ENCODE results near the gene KCNMB2.
"Not testable (repeated sequence)": the region's sequence is repeated elsewhere in the genome, so short reads cannot be mapped to it uniquely, and the experiment has no call there.

KCNMB2 gene

DNA sequence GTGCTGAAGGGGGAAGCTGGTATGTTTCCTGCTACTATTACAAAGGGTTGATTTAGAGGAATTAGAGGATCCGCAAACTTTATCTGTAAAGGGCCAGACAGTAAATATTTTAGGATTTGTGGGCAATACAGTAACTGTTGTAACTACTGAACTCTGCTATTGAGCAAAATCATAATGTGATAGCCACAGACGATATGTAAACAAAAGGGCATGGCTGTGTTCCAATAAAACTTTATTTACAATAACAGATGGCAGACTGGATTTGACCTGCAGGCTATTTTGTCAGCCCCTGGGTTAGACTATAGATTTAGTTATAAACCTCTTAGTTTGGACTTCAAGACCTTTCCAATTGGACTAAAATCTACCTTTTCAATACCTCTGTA, 27.8 kb upstream of the KCNMB2 start:
- TF ChIP-seq, protein P1, sequence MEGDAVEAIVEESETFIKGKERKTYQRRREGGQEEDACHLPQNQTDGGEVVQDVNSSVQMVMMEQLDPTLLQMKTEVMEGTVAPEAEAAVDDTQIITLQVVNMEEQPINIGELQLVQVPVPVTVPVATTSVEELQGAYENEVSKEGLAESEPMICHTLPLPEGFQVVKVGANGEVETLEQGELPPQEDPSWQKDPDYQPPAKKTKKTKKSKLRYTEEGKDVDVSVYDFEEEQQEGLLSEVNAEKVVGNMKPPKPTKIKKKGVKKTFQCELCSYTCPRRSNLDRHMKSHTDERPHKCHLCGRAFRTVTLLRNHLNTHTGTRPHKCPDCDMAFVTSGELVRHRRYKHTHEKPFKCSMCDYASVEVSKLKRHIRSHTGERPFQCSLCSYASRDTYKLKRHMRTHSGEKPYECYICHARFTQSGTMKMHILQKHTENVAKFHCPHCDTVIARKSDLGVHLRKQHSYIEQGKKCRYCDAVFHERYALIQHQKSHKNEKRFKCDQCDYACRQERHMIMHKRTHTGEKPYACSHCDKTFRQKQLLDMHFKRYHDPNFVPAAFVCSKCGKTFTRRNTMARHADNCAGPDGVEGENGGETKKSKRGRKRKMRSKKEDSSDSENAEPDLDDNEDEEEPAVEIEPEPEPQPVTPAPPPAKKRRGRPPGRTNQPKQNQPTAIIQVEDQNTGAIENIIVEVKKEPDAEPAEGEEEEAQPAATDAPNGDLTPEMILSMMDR (IDR thresholded peaks at IDR 0.05; ENCODE audit: control insufficient read depth, insufficient read depth, low read depth, low read length, missing control alignments): no peak
- H3K4me3 ChIP-seq (ENCODE audit: control insufficient read depth, low read depth, low read length): no peak overlapping the region
- no peak for DNase-seq (ENCODE audit: low read depth)

DNA sequence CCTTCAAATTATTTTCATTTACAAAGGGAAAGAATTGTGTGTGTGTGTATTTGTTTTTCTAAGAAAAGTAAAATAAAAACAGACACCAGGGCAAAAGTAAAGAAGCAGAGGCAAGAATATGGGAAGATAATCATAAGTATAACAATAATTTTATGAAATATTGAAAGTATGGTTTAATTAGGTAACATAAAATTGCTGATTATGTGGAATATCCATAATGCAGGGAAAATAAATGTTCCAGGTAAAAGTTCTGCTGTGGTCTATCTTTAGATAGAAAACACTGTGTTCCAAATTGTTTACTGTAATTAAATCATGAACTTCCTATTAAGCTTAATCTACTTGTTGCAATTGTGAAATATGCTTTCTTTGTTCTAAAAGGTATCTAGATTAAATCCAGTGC, 25.7 kb upstream of the KCNMB2 start:
- H3K4me3 ChIP-seq (ENCODE audit: control insufficient read depth, low read depth, low read length): no peak overlapping the region
- TF ChIP-seq, protein P1 (IDR thresholded peaks at IDR 0.05; ENCODE audit: control insufficient read depth, insufficient read depth, low read depth, low read length, missing control alignments): no peak
- DNase-seq (ENCODE audit: low read depth): no peak

DNA sequence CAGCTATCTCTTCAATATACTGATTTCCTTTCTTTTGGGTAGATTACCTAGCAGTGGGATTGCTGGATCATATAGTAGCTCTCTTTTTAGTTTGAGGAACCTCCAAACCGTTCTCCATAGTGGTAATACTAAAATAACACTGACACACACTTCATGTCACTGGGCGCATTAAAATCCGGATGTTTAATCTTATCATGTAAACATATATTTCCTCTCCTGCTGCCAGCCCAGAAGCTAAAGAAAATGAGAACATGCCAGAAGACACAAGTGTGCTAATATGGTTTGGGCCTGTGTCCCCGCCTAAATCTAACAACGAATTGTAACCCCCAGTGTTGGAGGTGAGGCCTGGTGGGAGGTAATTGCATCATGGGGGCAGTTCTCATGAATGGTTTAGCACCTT, 23.6 kb upstream of the KCNMB2 start:
- no peak for DNase-seq (ENCODE audit: low read depth)
- no peak overlapping the region for H3K4me3 ChIP-seq (ENCODE audit: control insufficient read depth, low read depth, low read length)
- TF ChIP-seq, protein P1 (IDR thresholded peaks at IDR 0.05; ENCODE audit: control insufficient read depth, insufficient read depth, low read depth, low read length, missing control alignments): no peak

DNA sequence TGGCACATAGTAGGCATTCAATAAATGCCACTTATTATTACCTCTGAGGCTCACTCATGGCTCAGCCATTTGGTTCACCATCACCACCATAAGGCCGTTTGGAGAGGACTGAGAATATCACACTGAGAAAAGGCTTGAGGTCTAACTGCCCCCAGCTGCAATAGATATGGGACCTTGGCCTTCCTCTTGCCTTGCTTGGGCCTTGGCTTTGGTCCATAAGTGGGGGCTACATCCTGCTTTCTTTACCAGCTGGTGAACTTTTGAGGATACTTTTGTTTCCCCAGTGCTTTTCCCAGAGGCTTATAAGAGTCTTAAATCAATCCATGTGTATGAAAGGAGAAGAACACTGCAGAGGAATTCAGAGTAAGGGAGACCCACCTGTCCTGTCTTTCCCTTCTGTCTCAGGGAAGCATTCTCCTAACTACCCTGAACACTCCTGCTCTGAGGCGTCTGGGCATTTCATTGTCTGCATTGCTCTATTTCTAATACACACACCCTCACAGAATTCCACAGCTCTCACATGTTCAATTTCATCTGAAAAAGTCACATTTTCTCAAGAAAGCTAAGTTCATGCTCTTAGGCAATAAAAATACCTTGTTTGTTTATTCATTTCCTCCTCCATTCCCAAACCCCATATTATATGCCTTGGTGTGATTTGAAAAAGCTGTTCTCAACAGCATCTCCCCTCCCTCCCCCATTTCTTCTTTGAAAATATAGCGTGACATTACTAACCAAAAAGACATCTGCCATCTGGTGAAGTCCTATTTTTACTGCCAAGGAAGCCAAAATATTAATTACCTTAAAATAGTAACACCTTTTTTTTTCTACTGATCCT, 22.5 kb upstream of the KCNMB2 start:
- DNase-seq (ENCODE audit: low read depth): peak; percentile 83
- TF ChIP-seq, protein P1 (IDR thresholded peaks at IDR 0.05; ENCODE audit: control insufficient read depth, insufficient read depth, low read depth, low read length, missing control alignments): no peak
- no peak overlapping the region for H3K4me3 ChIP-seq (ENCODE audit: control insufficient read depth, low read depth, low read length)

DNA sequence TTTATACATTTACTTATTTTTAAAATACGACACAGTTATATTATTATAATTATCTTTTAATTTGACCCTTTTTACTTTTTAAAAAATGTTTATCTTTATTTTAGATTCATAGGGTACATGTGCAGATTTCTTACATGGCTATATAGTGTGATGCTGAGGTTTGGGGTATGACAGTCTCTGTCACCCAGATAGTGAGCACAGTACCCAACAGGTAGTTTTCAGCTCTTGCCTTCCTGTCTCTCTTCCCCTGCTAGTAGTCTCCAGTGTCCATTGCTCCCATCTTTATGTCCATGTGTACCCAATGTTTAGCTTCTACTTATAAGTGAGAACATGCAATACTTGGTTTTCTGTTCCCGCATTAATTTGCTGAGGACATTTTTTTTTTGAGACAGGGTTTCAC, 21.8 kb upstream of the KCNMB2 start:
- TF ChIP-seq, protein P1 (IDR thresholded peaks at IDR 0.05; ENCODE audit: control insufficient read depth, insufficient read depth, low read depth, low read length, missing control alignments): no peak
- no peak for DNase-seq (ENCODE audit: low read depth)
- no peak overlapping the region for H3K4me3 ChIP-seq (ENCODE audit: control insufficient read depth, low read depth, low read length)

DNA sequence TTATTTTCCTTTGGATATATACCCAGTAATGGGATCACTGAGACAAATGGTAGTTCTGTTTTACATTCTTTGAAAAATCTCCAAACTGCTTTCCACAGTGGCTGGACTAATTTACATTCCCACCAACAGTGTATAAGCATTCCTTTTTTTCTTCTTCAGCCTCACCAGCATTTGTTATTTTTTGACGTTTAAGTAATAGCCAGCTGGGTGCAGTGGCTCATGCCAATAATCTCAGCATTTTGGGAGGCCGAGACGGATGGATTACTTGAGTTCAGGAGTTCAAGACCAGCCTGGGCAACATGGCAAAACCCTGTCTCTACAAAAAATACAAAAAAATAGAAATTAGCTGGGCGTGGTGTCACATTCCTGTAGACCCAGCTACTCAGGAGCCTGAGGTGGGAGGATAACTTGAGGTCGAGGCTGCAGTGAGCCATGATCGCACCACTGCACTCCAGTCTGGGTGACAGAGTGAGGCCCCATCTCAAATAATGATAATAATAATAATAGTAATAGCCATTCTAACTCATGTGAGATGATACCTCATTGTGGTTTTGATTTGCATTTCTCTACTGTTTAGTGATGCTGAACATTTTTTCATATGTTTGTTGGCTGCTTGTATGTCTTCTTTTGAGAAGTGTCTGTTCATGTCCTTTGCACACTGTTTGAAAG, 21.0 kb upstream of the KCNMB2 start:
- not testable (repeated sequence) for DNase-seq (ENCODE audit: low read depth); H3K4me3 ChIP-seq (ENCODE audit: control insufficient read depth, low read depth, low read length)

DNA sequence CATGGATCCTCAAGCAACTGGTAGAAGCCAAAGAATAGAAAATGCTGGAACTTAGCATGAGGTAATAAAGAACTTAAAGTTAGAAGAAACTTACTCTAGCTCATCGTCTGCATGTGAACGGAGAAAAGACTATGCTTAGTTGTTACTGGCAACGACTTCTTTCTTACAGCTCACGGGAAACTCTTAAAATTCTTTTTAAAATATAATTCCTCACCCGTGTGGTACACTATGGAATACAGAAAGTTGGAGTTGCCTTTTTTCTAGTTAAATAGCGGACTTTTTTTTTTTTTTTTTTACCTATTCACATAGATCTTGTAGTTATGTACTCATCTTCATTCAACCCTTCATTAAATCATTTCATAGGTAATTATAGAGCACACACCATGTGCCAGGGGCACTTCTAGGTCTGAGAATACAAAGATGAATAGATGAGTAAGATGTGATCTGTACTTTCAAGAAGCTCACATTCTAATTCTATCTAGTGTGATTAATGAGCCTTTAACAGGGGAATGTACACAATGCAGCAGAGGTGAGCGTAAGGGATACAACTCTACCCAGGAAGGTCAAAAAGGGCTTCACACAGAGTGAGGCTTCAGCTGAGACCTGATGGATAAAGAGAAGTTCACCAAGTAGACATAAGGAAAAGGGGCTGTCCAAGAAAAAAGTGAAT, 18.4 kb upstream of the KCNMB2 start:
- no peak overlapping the region for H3K4me3 ChIP-seq (ENCODE audit: control insufficient read depth, low read depth, low read length)
- TF ChIP-seq, protein P1 (IDR thresholded peaks at IDR 0.05; ENCODE audit: control insufficient read depth, insufficient read depth, low read depth, low read length, missing control alignments): no peak
- no peak for DNase-seq (ENCODE audit: low read depth)
